GM18507 (cell line): ENCODE measurements around the gene UCK2.
"Not testable (repeated sequence)": the region's sequence is repeated elsewhere in the genome, so short reads cannot be mapped to it uniquely, and the experiment has no call there.

ENCODE experiments used
- DNase-seq: peaks from one replicate; pipeline ENCODE4 v3.0.0; 2011; ENCODE audit warnings: low read depth; ENCODE audit not compliant: insufficient read length; ENCODE audit errors: extremely low spot score
- FAIRE-seq: peaks from 2 replicates; lab custom pipeline; 2011; peaks lifted over from hg19 to GRCh38; lab: Jason Lieb, UNC

UCK2 gene

DNA sequence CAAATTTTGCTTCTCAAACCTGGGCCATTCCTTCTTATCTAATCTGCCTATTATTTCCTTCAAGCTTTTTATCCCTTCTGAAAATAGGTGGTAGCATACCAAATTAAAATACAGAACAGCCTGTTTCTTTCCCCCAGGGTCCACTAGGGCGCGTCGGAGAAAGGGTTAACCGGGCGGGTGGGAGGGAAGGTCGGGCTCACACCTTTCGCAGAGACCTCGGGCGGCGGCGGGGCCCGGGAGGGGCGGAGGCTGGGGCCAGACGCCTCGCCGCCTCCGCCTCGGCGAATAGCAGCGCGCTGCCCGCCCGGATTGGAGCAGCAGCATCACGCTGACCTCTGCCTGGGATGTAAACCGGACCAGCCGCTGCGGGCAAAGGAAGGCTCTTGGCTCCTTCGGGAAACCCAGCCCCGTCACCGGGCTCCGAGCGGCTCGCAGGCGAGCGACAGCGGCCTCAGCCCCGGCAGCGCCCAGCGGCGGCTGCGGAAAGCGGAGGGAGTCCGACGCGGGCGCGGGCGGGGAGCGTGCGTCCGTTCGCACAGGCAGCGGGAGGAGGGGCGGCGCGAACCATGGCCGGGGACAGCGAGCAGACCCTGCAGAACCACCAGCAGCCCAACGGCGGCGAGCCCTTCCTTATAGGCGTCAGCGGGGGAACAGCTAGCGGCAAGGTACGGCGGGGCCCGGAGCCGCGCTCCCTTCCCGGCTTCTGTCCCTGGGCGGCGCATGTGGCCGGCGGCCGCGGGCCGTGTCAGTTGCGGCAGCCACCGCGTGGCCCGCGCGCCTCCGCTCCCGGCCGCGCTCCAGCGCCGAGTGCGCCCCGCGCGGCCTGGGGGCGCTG is at the start of gene UCK2:
Gene UCK2, plus strand, starts transcription at position 347 of the 835 bp plus-strand sequence. Its CDS starts 220 bp downstream, at position 567.
- FAIRE-seq = peak; percentile 57
- peak; percentile 69 for DNase-seq

DNA sequence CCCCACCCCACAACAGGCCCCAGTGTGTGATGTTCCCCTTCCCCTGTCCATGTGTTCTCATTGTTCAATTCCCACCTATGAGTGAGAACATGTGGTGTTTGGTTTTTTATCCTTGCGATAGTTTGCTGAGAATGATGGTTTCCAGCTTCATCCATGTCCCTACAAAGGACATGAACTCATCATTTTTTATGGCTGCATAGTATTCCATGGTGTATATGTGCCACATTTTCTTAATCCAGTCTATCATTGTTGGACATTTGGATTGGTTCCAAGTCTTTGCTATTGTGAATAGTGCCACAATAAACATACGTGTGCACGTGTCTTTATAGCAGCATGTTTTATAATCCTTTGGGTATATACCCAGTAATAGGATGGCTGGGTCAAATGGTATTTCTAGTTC is 49.2 kb upstream of the UCK2 start:
- DNase-seq = not testable (repeated sequence)

DNA sequence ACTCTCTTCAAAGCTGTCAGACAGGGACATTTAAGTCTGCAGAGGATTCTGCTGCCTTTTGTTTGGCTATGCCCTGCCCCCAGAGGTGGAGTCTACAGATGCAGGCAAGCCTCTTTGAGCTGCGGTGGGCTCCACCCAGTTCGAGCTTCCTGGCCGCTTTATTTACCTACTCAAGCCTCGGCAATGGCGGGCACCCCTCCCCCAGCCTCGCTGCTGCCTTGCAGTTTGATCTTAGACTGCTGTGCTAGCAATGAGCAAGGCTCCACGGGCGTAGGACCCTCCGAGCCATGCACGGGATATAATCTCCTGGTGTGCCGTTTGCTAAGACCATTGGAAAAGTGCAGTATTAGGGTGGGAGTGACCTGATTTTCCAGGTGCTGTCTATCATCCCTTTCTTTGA is 43.9 kb upstream of the UCK2 start:
- not testable (repeated sequence) for FAIRE-seq, DNase-seq

More for the DNA sequence above, 49.2 kb upstream of the UCK2 start:
- FAIRE-seq = not testable (repeated sequence)

- no peak for DNase-seq
- no peak for FAIRE-seq
These were observed 39.7 kb upstream of the UCK2 start for GRCh38 chr1:165787741-165788140.

- DNase-seq (no peak), FAIRE-seq (no peak)
These were observed 33.5 kb upstream of the UCK2 start for GRCh38 chr1:165793951-165794350.

DNA sequence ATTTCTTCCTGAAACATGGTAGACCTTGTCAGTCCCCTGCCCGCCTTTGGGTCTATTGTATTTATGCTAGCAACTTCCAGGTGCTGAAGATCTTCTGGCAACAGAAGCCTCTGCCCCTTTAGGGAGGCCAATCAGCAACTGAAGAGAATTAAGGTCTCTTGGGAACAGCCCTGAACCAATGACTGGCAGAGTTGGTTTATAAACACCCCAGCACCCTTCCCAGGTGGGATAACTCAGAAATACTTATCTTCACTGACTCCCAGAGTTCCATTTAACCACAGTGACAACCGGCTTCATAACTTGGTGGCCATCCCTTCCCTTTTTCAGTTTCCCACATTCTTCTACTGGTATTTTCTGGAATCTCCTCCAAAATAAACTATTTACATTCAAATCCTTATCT is 31.5 kb upstream of the UCK2 start:
- DNase-seq = no peak
- no peak for FAIRE-seq

GRCh38 chr1:165799387-165799786 is 28.0 kb upstream of the UCK2 start:
- FAIRE-seq = no peak

DNA sequence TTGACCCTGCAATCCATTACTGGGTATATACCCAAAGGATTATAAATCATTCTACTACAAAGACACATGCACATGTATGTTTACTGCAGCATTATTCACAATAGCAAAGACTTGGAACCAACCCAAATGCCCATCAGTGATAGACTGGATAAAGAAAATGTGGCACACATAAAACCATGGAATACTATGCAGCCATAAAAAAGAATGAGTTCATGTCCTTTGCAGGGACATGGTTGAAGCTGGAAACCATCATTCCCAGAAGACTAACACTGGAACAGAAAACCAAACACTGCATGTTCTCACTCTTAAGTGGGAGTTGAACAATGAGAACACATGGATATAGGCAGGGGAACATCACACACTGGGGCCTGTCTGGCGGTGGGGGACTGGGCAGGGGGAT is 22.9 kb upstream of the UCK2 start:
- DNase-seq, FAIRE-seq: not testable (repeated sequence)

More at GRCh38 chr1:165799387-165799786, 28.0 kb upstream of the UCK2 start:
- no peak for DNase-seq

- FAIRE-seq = no peak
These were observed 19.8 kb upstream of the UCK2 start for GRCh38 chr1:165807613-165808012.

DNA sequence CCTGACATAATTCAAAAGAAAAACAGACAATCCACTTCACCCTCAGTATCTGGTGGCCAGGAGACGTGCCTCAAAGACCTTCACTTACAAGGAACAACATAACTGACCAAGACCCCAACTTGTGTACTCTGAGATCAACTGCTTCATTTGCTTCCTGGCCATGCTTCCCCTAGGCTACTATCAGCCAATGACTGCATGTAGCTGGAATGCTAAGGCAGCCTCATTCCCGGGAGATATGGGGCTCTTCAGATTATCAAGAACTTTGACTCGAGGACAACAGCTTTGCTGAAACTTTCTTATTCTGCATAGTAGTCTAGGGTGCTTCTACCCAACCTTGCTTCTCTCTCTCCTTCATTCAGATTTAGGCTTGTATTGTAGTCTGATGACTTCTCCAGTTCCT is 11.7 kb upstream of the UCK2 start:
- FAIRE-seq = no peak
- DNase-seq = no peak

More at GRCh38 chr1:165807613-165808012, 19.8 kb upstream of the UCK2 start:
- no peak for DNase-seq

DNA sequence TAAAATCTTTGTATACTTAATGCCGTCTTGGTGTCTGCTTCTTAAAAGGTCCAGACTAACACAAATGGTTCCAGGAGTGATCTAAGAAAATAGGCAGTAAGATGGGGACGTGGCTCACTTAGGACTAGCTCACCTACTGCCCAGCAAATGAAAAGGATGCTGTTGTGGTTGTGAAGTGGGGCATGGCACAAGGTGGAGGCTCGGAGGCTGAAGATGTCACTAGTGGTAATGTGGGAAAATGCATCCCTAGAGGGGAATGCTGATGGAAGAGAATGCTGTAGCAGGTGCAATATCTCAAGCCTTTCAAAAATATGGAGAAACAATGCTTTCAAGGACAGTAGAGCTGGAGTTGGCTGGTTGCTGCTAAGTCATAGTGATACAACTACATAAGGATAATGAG is 11.3 kb upstream of the UCK2 start:
- DNase-seq = no peak
- FAIRE-seq = no peak

GRCh38 chr1:165816826-165817497 is 10.5 kb upstream of the UCK2 start:
- DNase-seq (no peak), FAIRE-seq (no peak)

GRCh38 chr1:165823552-165824268 is 3.7 kb upstream of the UCK2 start:
- DNase-seq (no peak), FAIRE-seq (no peak)

- DNase-seq = no peak
- no peak for FAIRE-seq
These were observed 3.2 kb upstream of the UCK2 start for GRCh38 chr1:165824269-165824643.

DNA sequence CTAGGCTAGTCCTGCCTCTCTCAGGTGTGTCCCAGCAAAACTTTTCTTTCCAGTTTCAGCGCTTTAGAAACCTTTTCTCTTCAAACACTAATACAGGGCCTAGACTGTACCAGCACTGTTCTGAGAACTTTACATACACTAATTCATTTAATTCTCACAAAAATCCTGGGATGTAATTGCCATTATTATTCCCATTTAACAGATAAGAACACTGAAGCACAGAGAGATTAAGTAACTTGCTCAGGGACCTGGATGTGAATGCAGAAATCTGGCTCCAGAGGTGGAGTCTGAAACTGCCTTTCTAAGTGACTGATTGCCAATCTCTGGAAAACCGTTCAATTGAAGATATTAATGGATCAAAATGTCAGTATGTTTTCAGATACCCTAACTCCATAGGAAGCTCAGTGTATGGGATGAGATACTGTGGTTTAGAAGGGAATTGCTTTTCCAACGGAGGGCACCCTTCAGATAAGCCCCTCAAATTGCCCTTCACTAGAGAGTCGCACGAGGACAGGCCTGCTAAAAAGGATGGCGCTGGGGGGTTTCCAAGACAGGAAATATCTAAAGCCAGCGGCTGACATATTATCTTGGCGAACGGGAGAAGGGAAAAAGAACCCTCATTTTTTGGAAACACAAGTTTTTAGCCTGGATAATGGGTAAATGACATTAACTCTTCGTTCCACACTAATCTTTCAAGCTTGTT is 698 bp upstream of the UCK2 start:
- FAIRE-seq (no peak), DNase-seq (no peak)

DNA sequence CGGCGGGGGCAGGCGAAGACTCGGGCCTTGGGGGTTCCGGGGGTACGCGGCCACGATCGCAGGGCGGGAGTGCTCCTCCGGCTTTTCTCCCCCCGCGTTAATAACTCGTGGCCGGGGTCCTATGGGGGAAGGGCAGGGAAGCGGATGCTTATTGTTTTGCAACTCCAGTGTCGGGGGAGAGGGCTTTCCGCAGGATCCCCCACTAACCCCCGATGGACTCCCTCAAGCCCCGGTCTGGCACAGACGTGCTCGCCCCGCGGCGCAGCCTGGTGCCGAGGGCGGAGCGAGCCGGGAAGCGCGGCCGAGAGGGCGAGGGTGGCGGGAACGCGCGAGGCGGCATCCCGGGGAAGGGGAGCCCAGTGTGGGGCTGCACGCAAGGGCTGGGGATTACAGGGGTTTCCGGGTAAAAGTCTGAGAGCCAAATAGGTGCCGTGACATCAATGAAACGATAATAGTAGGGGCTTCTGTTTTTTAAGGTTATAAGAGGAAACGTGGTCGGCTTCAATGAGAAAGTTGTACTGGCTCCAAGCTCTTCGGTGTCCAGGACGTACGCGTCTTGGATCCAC is 772 bp downstream of the UCK2 start:
- DNase-seq (peak; percentile 45), FAIRE-seq (no peak)

- DNase-seq (peak; percentile 3), FAIRE-seq (peak; percentile 72)
These were observed 1.4 kb downstream of the UCK2 start for GRCh38 chr1:165828669-165829329.

- no peak for DNase-seq
- no peak for FAIRE-seq
These were observed 2.5 kb downstream of the UCK2 start for GRCh38 chr1:165829888-165830287.

DNA sequence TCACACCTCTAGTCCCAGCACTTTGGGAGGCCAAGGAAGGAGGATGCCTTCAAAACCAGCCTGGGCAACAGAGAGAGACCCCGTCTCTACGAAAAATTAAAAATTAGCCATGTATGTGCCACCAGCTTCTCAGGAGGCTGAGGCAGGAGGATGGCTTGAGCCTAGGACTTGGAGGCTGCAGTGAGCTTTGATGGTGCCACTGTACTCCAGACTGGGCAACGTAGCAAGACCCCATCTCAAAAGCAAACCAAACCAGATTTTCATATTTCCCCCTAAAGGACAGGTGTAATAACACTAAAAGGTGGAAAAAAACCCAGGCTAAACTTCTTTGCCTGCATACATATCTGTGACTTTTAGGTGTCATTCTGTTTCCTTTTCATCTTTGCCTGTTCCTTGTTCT is 3.7 kb downstream of the UCK2 start:
- FAIRE-seq (no peak), DNase-seq (no peak)
